Left ventricle myocardium inferior (tissue), 1 donor: ENCODE data around the gene ATP5MK. TPM values are rescaled to one million over a fixed set of nuclear protein-coding genes. Genes with fewer than 3 reads are reported as not detected.
"Not testable (repeated sequence)": the region's sequence is repeated elsewhere in the genome, so short reads cannot be mapped to it uniquely, and the experiment has no call there.

Experiments
- DNase-seq: peaks from one replicate; pipeline ENCODE4 v3.0.0-alpha.2; 2020
- H3K27ac ChIP-seq: fragments of 200-600 bp; replicated peaks from 2 replicates; pipeline ENCODE4 v1.8.0; 2021
- H3K27me3 ChIP-seq: fragments of 200-600 bp; 2 replicates; pipeline ENCODE4 v1.8.0; 2021; ENCODE audit warnings: low read depth
- H3K36me3 ChIP-seq: fragments of 200-600 bp; 2 replicates; pipeline ENCODE4 v1.8.0; 2021
- H3K4me1 ChIP-seq: fragments of 200-600 bp; 2 replicates; pipeline ENCODE4 v1.8.0; 2021
- H3K4me3 ChIP-seq: fragments of 200-600 bp; 2 replicates; pipeline ENCODE4 v1.8.0; 2021; ENCODE audit warnings: mild to moderate bottlenecking, moderate library complexity
- H3K9me3 ChIP-seq: fragments of 200-600 bp; replicated peaks from 2 replicates; pipeline ENCODE4 v1.8.0; 2021
- intact Hi-C: fragments of 100-400 bp; cut with micrococcal nuclease; formaldehyde crosslinking; loops from one replicate; pipeline ENCODE4 v1.11.0; 2022
- total RNA-seq: library from RNA; stranded (reverse); fragmentation: NEBNext Ultra II Directional; extraction: Animal tissue kit (Norgen Biotek cat#: 25700); gene quantifications from one replicate; pipeline ENCODE4 v1.2.1, GENCODE V29; 2021
- TF ChIP-seq, protein P1 (sequence below): fragments of 200-600 bp; IDR thresholded peaks from 2 replicates; pipeline ENCODE4 v1.8.0; 2021; ENCODE audit warnings: antibody characterized with exemption, mild to moderate bottlenecking, borderline replicate concordance
- donor health status: DM: no; HTN: yes; CAD: no; lungs with severe emphysema.

ATP5MK gene
- total RNA-seq, 1 donor from 2014 or later: 1,231 TPM

- Histone ChIP-seq H3K9me3 (no peaks in the 10 kb centered on the region), H3K4me3 (peak within 1 kb of the TSS; percentile 92), H3K36me3 (peaks cover under 1% of the 10 kb centered on the region), H3K4me1 (peaks cover 38% of the 10 kb centered on the region), H3K27ac (peak within 1 kb of the TSS; percentile 90), H3K27me3 (no peaks in the 10 kb centered on the region)
- intact Hi-C loops: no loop called here
- peak; percentile 91 for DNase-seq
- TF ChIP-seq, protein P1, sequence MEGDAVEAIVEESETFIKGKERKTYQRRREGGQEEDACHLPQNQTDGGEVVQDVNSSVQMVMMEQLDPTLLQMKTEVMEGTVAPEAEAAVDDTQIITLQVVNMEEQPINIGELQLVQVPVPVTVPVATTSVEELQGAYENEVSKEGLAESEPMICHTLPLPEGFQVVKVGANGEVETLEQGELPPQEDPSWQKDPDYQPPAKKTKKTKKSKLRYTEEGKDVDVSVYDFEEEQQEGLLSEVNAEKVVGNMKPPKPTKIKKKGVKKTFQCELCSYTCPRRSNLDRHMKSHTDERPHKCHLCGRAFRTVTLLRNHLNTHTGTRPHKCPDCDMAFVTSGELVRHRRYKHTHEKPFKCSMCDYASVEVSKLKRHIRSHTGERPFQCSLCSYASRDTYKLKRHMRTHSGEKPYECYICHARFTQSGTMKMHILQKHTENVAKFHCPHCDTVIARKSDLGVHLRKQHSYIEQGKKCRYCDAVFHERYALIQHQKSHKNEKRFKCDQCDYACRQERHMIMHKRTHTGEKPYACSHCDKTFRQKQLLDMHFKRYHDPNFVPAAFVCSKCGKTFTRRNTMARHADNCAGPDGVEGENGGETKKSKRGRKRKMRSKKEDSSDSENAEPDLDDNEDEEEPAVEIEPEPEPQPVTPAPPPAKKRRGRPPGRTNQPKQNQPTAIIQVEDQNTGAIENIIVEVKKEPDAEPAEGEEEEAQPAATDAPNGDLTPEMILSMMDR: no peak
These were observed 28.3 kb downstream of the ATP5MK start, which contains the start of gene TAF5 for GRCh38 chr10:103367782-103368518. Gene TAF5, plus strand, starts transcription at chr10:103367976. Its CDS starts 14 bp downstream, at chr10:103367990.

DNA sequence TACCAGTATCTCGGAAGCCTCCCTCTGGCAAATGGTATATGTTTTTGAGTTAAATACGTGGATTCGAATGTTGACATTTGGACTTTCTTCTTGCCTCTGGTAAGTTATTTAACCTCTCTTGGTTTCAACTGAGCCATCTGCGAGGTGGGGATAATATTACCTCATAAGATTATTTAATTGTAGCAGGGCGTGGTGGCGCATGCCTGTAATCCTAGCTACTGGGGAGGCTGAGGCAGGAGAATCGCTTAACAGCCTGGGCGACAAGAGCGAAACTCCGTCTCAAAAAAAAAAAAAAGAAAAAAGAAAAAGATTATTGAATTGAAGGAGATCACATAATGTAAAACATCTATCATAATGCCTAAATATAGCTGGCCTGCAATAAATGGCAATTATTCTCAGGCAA lies 28.9 kb downstream of the ATP5MK start:
- Histone ChIP-seq H3K4me1 (peaks cover 38% of the 10 kb centered on the region), H3K9me3 (no peaks in the 10 kb centered on the region), H3K4me3 (peak overlapping the region; percentile 92), H3K27me3 (no peaks in the 10 kb centered on the region), H3K27ac (peak overlapping the region; percentile 90), H3K36me3 (no peaks in the 10 kb centered on the region)
- no peak for DNase-seq
- TF ChIP-seq, protein P1: no peak
- intact Hi-C loops: no loop called here

- H3K9me3 ChIP-seq, H3K27me3 ChIP-seq, H3K36me3 ChIP-seq, H3K4me3 ChIP-seq, H3K27ac ChIP-seq, H3K4me1 ChIP-seq, intact Hi-C loops, DNase-seq: not testable (repeated sequence)
These were observed 35.5 kb downstream of the ATP5MK start for GRCh38 chr10:103360791-103361190.

GRCh38 chr10:103359493-103359892 lies 36.8 kb downstream of the ATP5MK start:
- H3K27me3 ChIP-seq, DNase-seq, H3K9me3 ChIP-seq, H3K4me3 ChIP-seq, H3K36me3 ChIP-seq, intact Hi-C loops, H3K4me1 ChIP-seq, H3K27ac ChIP-seq: not testable (repeated sequence)

DNA sequence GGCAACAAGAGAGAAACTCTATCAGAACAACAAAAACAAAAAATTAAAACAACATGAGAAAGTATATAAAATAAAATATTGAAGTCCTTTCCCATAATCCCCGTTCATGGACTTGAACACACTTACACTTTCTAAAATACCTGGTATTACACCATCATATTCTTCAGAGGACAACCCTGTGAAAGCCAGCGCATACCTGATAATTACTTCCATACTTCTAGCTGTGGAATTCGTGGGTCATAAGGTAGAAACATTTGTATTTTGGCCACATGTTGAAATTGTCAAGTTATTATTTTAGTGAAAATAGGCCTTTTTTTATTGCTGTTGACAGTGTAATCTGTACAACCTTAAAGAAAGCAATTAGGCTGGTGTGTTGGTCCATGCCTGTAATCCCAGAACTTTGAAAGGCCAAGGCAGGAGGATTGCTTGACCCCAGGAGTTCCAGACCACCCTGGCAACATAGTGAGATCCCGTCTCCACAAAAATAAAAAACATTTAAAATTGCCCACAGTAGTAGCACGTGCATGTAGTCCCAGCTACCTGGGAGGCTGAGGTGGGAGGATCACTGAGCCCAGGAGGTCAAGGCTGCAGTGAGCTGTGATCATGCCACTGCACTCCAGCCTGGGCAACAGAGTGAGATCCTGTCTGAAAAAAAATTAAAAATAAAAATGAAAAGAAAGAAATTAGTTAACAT lies 40.2 kb downstream of the ATP5MK start:
- Histone ChIP-seq H3K27ac (no peak overlapping the region), H3K4me1 (peaks cover 6% of the 10 kb centered on the region), H3K36me3 (no peaks in the 10 kb centered on the region), H3K27me3 (no peaks in the 10 kb centered on the region), H3K4me3 (no peak overlapping the region), H3K9me3 (no peaks in the 10 kb centered on the region)
- TF ChIP-seq, protein P1: no peak
- no peak for DNase-seq
- intact Hi-C loops: no loop called here

DNA sequence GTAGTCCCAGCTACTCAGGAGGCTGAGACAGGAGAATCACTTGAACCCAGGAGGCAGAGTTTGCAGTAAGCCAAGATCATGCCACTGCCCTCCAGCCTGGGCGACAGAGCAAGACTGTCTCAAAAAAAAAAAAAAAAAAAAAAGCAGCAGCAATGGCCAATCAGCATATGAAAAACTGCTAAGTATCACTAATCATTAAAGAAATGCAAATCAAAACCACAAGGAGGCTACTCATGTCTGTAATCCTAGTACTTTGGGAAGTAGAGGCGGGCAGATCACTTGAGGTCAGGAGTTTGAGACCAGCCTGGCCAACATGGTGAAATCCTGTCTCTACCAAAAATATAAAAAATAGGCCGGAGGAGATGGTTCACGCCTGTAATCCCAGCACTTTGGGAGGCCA lies 41.7 kb downstream of the ATP5MK start:
- not testable (repeated sequence) for H3K27me3 ChIP-seq

DNA sequence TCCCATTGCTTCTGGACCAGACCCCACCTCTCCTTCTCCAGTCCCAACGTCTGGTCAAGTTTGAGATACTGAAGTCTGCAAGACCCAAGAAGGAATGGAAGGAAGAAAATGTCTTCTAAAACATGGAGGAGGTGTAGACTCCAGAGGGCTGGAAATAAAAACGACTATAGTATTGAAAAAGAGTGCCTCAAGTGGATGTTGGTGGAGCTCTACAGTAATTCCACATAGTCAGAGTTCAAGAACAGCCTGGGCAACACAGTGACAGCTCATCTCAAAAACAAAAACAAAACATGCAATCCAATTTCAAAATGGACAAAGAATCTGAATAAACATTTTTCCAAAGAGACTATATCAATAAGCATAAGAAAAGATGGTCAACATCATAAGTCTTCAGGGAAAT lies 43.0 kb downstream of the ATP5MK start:
- Histone ChIP-seq H3K27me3 (no peaks in the 10 kb centered on the region), H3K4me1 (peaks cover 24% of the 10 kb centered on the region), H3K4me3 (no peak overlapping the region), H3K36me3 (peaks cover 8% of the 10 kb centered on the region), H3K27ac (no peak overlapping the region), H3K9me3 (no peaks in the 10 kb centered on the region)
- TF ChIP-seq, protein P1: no peak
- no peak for DNase-seq
- intact Hi-C loops: no loop called here

More for the DNA sequence above, 41.7 kb downstream of the ATP5MK start:
- H3K36me3 ChIP-seq, H3K9me3 ChIP-seq, H3K27ac ChIP-seq, H3K4me3 ChIP-seq, intact Hi-C loops, DNase-seq: not testable (repeated sequence)
- H3K4me1 ChIP-seq: peaks cover 20% of the 10 kb centered on the region
